ENCODE measurements around the gene PFKFB4. TPM values are rescaled to one million over a fixed set of nuclear protein-coding genes. Genes with fewer than 3 reads are reported as not detected.

PFKFB4 gene
- total RNA-seq, 1 donor from 2014 or later: 40.3 TPM

DNA sequence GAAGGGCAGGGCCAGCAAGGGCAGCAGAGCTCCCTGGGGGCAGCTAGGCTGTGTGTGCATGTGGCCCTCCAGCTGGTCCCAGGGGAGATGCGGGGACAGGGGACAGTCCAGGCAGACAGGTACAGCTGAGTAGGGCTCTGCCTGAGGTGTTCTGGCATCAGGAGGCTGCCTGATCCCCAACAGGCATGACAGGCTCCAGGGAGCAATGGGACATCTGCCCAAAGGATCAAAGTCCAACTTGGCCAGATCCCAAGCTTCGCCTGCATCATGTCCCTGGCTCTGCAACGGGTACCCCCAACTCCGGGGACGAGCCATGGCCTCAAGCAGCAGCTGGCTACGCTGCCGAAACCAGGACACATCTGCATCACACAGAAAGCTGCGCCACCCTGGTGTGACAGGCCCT is 88.3 kb downstream of the PFKFB4 start:
- TF ChIP-seq, protein P1, sequence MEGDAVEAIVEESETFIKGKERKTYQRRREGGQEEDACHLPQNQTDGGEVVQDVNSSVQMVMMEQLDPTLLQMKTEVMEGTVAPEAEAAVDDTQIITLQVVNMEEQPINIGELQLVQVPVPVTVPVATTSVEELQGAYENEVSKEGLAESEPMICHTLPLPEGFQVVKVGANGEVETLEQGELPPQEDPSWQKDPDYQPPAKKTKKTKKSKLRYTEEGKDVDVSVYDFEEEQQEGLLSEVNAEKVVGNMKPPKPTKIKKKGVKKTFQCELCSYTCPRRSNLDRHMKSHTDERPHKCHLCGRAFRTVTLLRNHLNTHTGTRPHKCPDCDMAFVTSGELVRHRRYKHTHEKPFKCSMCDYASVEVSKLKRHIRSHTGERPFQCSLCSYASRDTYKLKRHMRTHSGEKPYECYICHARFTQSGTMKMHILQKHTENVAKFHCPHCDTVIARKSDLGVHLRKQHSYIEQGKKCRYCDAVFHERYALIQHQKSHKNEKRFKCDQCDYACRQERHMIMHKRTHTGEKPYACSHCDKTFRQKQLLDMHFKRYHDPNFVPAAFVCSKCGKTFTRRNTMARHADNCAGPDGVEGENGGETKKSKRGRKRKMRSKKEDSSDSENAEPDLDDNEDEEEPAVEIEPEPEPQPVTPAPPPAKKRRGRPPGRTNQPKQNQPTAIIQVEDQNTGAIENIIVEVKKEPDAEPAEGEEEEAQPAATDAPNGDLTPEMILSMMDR (IDR thresholded peaks at IDR 0.05; ENCODE audit: partially characterized antibody, unreplicated experiment): no peak
- peaks cover 12% of the 10 kb centered on the region for H3K9me3 Mint-ChIP-seq (ENCODE audit: unreplicated experiment)
- H3K27me3 Mint-ChIP-seq (ENCODE audit: unreplicated experiment): peaks cover 14% of the 10 kb centered on the region
- H3K36me3 Mint-ChIP-seq (ENCODE audit: unreplicated experiment): peaks cover 12% of the 10 kb centered on the region
- H3K27ac Mint-ChIP-seq (ENCODE audit: unreplicated experiment): peak overlapping the region; percentile 98
- H3K4me1 Mint-ChIP-seq (ENCODE audit: low read depth, unreplicated experiment): peaks cover 33% of the 10 kb centered on the region
- H3K4me3 Mint-ChIP-seq (ENCODE audit: unreplicated experiment): peak overlapping the region; percentile 64
- no peak for DNase-seq

Small RNA genes within 50 kb of the gene (microRNA-seq; reads per million reads assigned to microRNA genes)
- 3.2 reads per million, percentile 23 among the genes with 10 or more reads in this experiment for gene MIR6823 (ENCODE audit: unreplicated experiment)
- gene MIR711 (ENCODE audit: unreplicated experiment): not detected

Other genes starting within 250 kb of the PFKFB4 start
- not detected for gene SPINK8, start 223.1 kb downstream of the PFKFB4 start, total RNA-seq (ENCODE audit: unreplicated experiment)
- 0.66 TPM for gene FBXW12, start 184.6 kb downstream of the PFKFB4 start, total RNA-seq (ENCODE audit: unreplicated experiment)
- gene PLXNB1, start 126.7 kb downstream of the PFKFB4 start, total RNA-seq (ENCODE audit: unreplicated experiment): 195 TPM
- 15.3 TPM for gene CCDC51, start 116.7 kb downstream of the PFKFB4 start, total RNA-seq (ENCODE audit: unreplicated experiment)
- 154 TPM for gene TMA7, start 116.5 kb downstream of the PFKFB4 start, total RNA-seq (ENCODE audit: unreplicated experiment)
- 15.8 TPM for gene ATRIP, start 110.1 kb downstream of the PFKFB4 start, total RNA-seq (ENCODE audit: unreplicated experiment)
- 261 TPM for gene SHISA5, start 52.6 kb downstream of the PFKFB4 start, total RNA-seq (ENCODE audit: unreplicated experiment)
- 4.3 TPM for gene UCN2, start 7.0 kb upstream of the PFKFB4 start, total RNA-seq (ENCODE audit: unreplicated experiment)
- 62.0 TPM for gene COL7A1, start 38.5 kb upstream of the PFKFB4 start, total RNA-seq (ENCODE audit: unreplicated experiment)
- 242 TPM for gene UQCRC1, start 52.8 kb upstream of the PFKFB4 start, total RNA-seq (ENCODE audit: unreplicated experiment)
- not detected for gene TMEM89, start 65.0 kb upstream of the PFKFB4 start, total RNA-seq (ENCODE audit: unreplicated experiment)
- gene SLC26A6, start 78.7 kb upstream of the PFKFB4 start, total RNA-seq (ENCODE audit: unreplicated experiment): 26.0 TPM
- gene CELSR3, start 106.1 kb upstream of the PFKFB4 start, total RNA-seq (ENCODE audit: unreplicated experiment): 162 TPM
- 35.5 TPM for gene NCKIPSD, start 129.1 kb upstream of the PFKFB4 start, total RNA-seq (ENCODE audit: unreplicated experiment)
- gene IP6K2, start 160.4 kb upstream of the PFKFB4 start, total RNA-seq (ENCODE audit: unreplicated experiment): 182 TPM